NCI-H2196 treated with DMSO at 0.1 percent for 48 hours (cell line): ENCODE data around the gene TCTA.
"Not testable (repeated sequence)": the region's sequence is repeated elsewhere in the genome, so short reads cannot be mapped to it uniquely, and the experiment has no call there.

Experiments
- DNase-seq: peaks from one replicate; lab custom pipeline; 2025; ENCODE audit not compliant: unreplicated experiment; lab: John Stamatoyannopoulos, UW

Gene TCTA, protein sequence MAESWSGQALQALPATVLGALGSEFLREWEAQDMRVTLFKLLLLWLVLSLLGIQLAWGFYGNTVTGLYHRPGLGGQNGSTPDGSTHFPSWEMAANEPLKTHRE

DNA sequence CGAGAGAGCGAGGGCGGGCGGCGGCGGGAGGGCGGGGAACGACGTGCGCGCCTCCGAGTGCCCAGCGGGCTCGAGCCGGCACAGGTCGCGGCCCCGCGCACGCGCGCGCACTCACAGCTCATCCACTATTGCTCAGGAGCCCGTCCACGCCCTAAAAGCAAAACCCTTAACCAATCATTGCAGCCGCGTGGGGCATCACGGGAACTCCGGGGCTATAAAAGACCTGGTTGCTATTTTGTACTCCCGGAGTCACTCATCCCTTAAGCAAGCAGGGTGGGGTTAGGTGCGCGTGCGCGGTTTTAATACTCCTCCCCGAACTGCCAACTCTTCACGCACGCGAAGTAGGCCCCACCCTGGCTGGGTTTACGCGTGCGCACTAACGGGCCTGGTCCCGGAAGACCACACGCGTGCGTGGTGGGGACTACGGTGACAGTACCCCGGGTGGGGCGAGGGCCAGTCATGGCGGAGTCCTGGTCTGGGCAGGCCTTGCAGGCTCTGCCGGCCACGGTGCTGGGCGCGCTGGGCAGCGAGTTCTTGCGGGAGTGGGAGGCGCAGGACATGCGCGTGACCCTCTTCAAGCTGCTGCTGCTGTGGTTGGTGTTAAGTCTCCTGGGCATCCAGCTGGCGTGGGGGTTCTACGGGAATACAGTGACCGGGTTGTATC is at the start of gene TCTA, which contains the start of gene RHOA:
TSS of gene TCTA (plus strand) at position 456 of the 664 bp plus-strand sequence. CDS start at position 460, 4 bp downstream.
TSS of gene RHOA (minus strand) at position 9 of the 664 bp plus-strand sequence. CDS start 36,387 bp downstream, outside the sequence.
- peak; percentile 89 for DNase-seq

DNA sequence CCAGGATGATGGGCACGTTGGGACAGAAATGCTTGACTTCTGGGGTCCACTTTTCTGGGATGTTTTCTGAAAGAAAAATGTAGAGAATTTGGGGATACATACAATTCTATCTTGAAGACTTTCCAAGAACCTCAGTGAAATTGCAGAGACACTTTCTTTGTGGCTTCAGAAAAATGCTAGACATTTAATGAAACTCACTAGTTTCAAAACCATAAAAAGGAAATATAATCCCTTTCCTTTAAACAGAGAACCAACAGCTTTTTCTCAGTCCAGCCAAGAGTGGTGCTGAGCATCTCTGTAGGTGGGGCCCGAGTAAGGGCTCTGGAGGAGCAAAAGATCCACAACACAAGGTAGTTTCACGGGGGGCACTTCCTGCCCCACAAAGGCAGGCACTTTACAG is 49.7 kb upstream of the TCTA start:
- DNase-seq: no peak

- DNase-seq: no peak
These were observed 41.5 kb upstream of the TCTA start for GRCh38 chr3:49370585-49371290.

DNA sequence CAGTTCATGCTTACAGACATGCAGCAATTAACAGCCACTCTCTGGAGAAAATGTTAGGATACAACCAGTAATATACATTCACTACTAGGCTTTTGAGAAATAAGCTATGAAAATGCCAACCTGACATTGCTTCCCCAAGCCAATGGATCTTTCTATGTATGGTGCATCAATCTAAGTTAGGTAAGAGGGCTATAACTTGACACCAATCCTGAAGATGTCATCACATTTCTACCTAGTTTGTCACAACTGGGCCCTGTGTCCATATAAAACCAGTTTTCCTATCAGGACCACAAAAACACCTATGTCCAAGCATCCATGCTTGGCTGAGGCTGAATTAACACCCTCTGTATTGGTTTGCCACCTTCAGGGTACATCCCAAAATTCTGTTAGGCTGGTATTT is 40.3 kb upstream of the TCTA start:
- DNase-seq: no peak

- no peak for DNase-seq
These were observed 34.7 kb upstream of the TCTA start for GRCh38 chr3:49377483-49377882.

- no peak for DNase-seq
These were observed 33.9 kb upstream of the TCTA start for GRCh38 chr3:49378249-49378895.

DNA sequence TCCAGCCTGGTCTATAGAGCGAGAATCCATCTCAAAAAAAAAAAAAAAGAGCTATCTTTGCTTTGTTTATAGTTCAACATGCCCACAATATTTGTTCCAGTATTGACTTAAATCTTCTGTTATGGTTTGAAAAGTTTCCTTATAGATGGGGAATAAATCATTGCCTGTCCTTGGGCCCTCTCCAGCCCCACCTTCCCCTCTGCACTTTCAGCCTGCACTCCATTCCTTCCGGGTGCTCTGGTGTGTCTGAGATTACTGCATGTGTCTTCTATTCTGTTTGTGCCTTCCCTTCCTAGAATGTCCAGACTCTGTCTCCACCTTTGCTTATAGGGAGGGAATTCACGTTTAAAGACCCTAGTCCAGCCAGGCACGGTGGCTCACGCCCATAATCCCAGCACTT is 28.8 kb upstream of the TCTA start:
- DNase-seq: no peak

DNA sequence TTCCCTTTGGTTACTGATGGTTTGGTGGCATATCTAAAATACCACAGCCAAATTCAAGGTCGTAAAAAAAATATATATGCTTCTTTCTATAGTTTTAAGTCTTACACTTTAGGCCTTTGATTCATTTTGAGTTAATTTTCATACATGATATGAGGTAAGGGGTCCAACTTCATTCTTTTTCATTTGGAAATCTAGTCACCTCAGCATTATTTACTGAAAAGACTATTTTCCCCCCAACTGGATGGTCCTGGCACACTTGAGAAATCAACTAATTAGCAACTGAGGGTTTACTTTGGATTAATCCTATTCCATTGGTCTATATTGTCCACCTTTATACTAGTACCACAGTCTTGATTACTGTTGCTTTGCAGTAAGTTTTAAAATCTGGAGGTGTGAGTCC is 26.6 kb upstream of the TCTA start:
- DNase-seq: no peak

DNA sequence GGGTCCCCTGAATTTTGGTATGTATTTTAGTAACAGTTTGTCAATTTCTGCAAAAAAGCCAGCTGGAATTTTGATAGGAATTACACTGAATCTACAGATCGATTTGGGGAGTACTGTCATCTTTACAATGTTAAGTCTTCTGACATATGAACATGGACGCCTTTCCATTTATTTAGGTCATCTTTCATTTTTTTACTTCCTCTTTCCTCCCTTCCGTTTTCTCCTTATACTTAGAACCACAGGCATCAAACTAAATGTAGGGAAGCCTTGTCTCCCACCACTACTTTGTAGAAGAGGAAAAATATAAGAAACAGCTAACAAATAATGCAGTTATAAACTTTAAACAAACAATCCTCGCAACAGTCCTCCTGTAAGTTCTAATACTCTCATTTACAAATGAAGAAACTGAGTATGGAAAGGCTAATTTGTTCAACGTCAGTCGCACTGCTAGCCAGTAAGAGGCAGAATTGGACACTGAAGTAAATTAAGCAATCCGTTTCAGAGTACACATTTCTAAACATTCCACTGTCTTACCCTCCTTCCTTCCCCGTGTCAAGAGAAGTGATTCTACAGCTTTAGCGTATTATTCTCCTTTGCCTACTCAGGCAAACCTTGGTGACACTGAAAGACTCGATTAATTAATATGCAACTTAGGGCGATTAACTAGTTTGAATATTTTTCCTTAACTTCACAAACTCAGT is 26.0 kb upstream of the TCTA start:
- no peak for DNase-seq

DNA sequence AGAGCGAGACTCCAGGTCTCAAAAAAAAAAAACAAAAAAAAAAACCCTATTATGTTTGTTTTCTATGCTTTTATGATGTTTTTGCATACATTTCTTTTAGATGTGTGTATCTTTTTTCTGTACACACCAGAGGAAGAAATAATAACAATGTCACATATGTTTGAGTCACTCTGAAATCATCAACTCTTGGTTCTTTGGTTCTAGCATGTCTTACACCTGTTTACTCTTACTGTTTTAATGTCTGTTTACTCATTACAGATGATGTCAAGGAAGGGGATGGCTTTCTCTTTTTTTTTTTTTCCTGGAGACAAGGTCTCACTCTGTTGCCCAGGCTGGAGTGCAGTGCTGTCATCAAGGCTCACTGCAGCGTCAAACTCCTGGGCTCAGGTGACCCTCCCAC is 24.5 kb upstream of the TCTA start:
- DNase-seq: no peak

DNA sequence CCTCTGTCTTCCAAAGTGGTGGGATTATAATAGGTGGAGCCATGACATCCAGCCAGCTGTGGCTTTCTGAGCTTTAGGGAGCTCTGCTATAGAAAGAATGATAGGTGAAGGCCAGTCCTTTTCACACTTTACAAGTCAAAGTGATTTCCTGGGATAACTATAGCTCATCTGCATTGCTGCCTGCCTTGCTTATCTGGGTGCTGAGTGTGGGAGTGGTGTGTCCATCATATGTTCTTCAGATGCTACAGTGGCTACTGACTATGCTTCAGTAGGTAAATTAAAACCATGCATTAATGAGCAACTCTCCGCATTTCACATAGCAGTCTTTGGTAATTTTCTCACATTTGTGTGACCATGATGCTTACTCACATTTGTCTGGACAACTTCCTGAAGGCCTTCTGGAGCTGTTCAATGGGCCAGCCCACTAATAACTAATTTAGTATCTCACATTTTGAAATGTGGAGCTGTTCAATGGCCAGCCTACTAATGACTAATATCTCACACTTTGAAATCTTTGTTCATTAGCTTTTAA is 23.9 kb upstream of the TCTA start:
- DNase-seq: no peak

DNA sequence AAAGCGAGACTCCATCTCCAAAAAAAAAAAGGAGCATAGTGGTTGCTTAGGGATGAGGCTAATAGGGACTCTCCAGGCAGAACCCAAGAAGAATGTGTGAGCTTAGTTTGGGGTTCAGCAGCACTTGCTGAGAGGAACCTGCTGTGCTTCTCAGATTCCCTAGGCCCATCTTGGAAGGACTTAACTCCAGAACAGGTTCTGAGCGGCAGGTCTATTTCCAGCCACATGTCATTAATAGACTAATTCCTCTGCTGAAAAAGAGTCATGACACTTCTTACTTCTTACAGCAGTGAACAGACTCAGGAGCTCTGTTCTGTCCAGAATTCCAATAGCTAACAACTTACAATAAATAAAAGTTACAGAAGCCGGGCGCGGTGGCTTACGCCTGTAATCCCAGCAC is 22.9 kb upstream of the TCTA start:
- no peak for DNase-seq

DNA sequence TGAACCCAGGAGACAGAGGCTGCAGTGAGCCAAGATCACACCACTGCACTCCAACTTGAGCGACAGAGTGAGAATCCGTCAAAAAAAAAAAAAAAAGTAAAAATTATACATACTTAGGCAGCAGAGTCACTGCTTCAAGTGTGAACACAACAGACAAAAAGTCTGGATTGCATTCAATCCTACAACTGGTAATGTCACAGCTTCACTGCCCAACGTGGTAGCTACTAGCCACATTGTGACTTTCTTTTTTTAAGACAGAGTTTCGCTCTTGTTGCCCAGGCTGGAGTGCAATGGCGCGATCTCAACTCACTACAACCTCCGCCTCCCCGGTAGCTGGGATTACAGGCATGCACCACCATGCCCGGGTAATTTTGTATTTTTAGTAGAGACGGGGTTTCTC is 20.9 kb upstream of the TCTA start:
- not testable (repeated sequence) for DNase-seq

DNA sequence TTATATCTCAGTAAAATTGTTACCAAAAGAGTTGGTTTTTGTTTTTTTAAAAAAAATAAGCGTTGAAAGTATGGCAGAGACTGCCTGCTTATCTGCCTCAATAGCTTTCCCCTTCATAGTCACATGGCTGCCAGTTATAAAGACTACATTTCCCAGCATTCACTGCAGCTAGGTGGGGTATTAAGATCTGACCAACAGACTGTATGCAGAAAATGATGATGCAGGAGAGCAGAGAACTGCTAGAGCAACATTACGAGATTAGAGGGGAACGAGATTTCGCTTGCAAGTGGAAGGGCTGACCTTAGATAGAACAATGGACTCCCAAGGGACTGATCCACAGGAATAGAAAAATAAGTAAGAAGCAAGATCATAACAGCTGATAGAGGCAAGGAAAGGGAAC is 14.8 kb upstream of the TCTA start:
- no peak for DNase-seq

DNA sequence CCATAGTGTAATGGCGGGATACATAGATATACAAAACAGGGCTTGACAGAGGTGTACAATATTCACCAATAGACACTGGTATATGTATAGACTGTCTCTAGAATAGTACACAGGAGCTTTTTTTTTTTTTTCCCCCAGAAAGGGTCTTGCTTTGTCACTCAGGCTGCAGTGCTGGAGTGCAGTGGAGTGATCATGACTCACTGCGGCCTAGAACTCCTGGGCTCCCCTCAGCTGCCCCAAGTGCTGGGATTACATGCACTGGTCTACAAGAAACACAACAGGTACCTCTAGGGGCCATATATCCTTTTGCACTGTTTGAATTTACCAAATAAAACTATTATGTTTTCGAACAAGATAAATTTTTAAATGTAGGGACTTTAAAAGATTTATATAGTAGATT is 12.8 kb upstream of the TCTA start:
- DNase-seq: no peak

DNA sequence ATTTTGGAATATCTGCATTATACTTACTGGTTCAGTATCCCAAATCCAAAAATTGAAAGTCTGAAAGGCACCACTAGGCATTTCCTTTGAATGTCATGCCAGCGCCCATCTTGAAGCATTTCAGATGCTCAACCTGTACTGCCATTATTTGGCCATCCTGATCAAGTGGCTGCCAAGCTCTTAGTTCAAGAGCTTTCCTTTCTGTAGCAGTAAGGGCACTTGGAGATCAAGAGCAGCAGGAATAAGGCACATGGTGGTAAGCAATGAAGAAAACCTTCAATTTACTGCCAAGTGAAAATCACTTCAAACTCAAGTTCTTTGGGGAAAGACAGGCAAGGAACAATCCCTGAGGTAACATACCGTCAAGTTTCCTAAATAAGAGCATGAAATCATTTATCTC is 10.5 kb upstream of the TCTA start:
- DNase-seq: no peak

DNA sequence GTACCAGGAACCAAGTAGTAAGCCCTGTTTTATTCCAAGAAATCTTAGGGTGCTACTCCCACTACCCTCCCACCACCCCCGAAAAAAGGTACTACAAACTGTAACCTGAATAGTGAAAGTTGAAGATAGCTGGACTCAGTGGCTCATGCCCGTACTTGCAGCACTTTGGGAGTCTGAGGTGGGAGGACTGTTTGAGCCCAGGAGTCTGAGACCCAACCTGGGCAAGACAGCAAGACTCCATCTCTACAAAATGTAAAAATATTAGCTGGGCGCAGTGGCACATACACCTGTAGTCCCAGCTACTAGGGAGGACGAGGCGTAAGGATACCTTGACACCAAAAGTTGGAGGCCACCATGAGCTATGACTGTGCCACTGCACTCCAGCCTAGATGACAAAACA is 8.3 kb upstream of the TCTA start:
- no peak for DNase-seq

- not testable (repeated sequence) for DNase-seq
These were observed 6.7 kb upstream of the TCTA start for GRCh38 chr3:49405570-49405969.

GRCh38 chr3:49406571-49407565 is 5.4 kb upstream of the TCTA start:
- no peak for DNase-seq
